Bronchial epithelial cell (primary cell): Measurements from ENCODE around the gene RPS29. TPM values are rescaled to one million over a fixed set of nuclear protein-coding genes. Genes with fewer than 3 reads are reported as not detected.

Experiments
- DNase-seq: peaks from one replicate; pipeline ENCODE4 v3.0.0-alpha.2; 2010; ENCODE audit warnings: low read depth
- FAIRE-seq: peaks from 2 replicates; lab custom pipeline; 2011; peaks lifted over from hg19 to GRCh38; lab: Jason Lieb, UNC
- H3K27me3 ChIP-seq: 2 replicates; pipeline ENCODE4 v1.5.1; 2011; ENCODE audit warnings: low read length; ENCODE audit not compliant: control insufficient read depth, insufficient read depth
- H3K36me3 ChIP-seq: 2 replicates; pipeline ENCODE4 v1.5.1; 2011; ENCODE audit warnings: low read length; ENCODE audit not compliant: control insufficient read depth, insufficient read depth
- H3K4me3 ChIP-seq: 2 replicates; pipeline ENCODE4 v1.5.1; 2011; ENCODE audit warnings: mild to moderate bottlenecking, low read depth, low read length, control low read depth
- CTCF ChIP-seq: IDR thresholded peaks from 2 replicates; pipeline ENCODE4 v1.5.1; 2011; ENCODE audit warnings: mild to moderate bottlenecking, moderate library complexity, low read length, control low read depth, inconsistent platforms; ENCODE audit not compliant: insufficient read depth, severe bottlenecking
- total RNA-seq: library from RNA; depleted of rRNA; stranded (reverse); fragments of >200 nt; gene quantifications from 2 replicates; pipeline ENCODE4 v1.2.1, GENCODE V29; 2014

The RPS29 gene
- total RNA-seq, 1 donor from 2014 or later, result 1,155 TPM

GRCh38 chr14:49598485-49599300 lies 12.5 kb upstream of the RPS29 start, which contains the start of gene LRR1:
TSS of gene LRR1 (plus strand) at chr14:49598940. CDS start at chr14:49599021, 81 bp downstream.
- peak; percentile 71 for DNase-seq

GRCh38 chr14:49598189-49598484 lies 12.0 kb upstream of the RPS29 start:
- H3K36me3 ChIP-seq, result no peaks in the 10 kb centered on the region
- H3K4me3 ChIP-seq, result peak overlapping the region; percentile 70
- no peak for DNase-seq
- no peak for TF ChIP-seq CTCF
- H3K27me3 ChIP-seq, result no peaks in the 10 kb centered on the region
- FAIRE-seq, result no peak

More at GRCh38 chr14:49598485-49599300, 12.5 kb upstream of the RPS29 start, which contains the start of gene LRR1:
- H3K4me3 ChIP-seq, result peak within 1 kb of the TSS; percentile 70
- no peaks in the 10 kb centered on the region for H3K36me3 ChIP-seq
- no peak for TF ChIP-seq CTCF
- no peaks in the 10 kb centered on the region for H3K27me3 ChIP-seq
- no peak for FAIRE-seq

DNA sequence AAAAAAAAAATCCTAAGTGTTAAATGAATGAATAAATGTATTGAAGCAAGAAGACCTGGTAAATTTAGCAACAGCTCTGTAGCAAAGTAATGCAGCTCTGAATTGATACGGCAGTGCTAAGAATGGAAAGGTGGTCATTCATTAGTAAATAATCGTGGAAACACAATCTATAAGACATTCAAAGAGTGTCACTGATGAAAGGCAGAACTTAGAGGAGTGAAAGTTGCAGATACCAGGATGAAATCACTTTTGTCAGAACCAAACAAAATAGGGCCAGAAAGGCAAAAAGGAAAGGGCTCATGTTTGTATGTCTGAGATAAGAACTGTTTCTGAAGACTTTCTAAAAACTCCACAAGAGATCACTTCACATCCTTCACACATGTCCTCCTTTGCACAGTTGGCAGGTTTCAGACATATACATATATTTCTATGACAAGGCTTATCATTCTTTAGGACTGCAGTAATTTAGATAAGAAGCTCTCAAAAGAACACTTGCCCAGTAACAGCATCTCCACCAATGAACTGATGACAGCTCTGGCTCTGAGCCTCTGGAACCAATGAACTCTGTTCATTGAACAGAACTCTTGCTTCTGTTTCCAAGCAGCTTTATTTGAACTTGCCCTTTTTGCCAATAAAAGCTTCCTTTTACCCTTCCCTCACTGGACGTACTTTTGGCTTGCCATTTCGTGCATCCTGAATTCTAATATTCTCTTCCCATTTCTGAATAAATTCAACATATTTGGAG lies 8.3 kb upstream of the RPS29 start:
- no peak for FAIRE-seq
- H3K4me3 ChIP-seq, result no peak overlapping the region
- TF ChIP-seq CTCF, result no peak
- H3K27me3 ChIP-seq, result no peaks in the 10 kb centered on the region
- no peaks in the 10 kb centered on the region for H3K36me3 ChIP-seq
- DNase-seq, result peak; percentile 43

DNA sequence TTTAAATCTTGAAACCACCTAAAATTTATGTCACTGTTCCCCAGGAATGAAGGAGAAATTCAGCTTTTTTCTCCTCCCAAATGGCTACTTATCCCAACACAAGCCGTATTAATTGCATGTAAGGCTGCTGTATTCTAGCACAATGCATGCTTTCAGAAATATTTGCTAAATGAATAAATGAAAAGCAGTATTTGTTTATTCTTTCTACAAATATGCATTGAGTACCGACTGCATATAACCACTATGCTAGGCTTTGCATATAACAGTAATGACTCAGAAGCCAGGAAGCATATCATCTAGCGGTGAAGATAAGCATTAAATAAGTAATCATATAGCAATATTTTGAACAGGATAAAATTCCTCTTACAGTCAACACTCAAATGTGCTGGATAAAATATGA lies 6.8 kb upstream of the RPS29 start:
- TF ChIP-seq CTCF, result no peak
- H3K36me3 ChIP-seq, result no peaks in the 10 kb centered on the region
- no peaks in the 10 kb centered on the region for H3K27me3 ChIP-seq
- FAIRE-seq (no peak), DNase-seq (peak; percentile 59)
- H3K4me3 ChIP-seq, result no peak overlapping the region

- Histone ChIP-seq H3K27me3 (no peaks in the 10 kb centered on the region), H3K4me3 (no peak overlapping the region), H3K36me3 (peaks cover 2% of the 10 kb centered on the region)
- DNase-seq (no peak), FAIRE-seq (no peak)
- TF ChIP-seq CTCF, result no peak
Observed at GRCh38 chr14:49589387-49589786, 3.2 kb upstream of the RPS29 start.
